Heart left ventricle (tissue), 16 donors: ENCODE data around the gene CLMN. TPM values are rescaled to one million over a fixed set of nuclear protein-coding genes. Genes with fewer than 3 reads are reported as not detected.
A peak's percentile ranks its signal among the peaks of the same experiment; 100 is the strongest.

ENCODE experiments used
- ATAC-seq, 4 donors: fragments of 200-7000 bp; cut with Tn5 transposase; one replicate each; pipeline ENCODE4 v1.9.1; 2020 to 2022; ENCODE audit warnings: moderate library complexity in 4 of 4, mild to moderate bottlenecking in 3 of 4, moderate number of reproducible peaks in 1 of 4
- DNase-seq, 5 donors: peaks; one replicate each; pipeline ENCODE4 v3.0.0-alpha.2; 2020
- H3K27ac ChIP-seq, 12 donors: fragments of 200-600 bp; sonication (generic) in 4 of 12; one replicate each; pipeline versions ENCODE4 v1.5.0 to v1.8.0; 2016 to 2022; ENCODE audit warnings: mild to moderate bottlenecking in 2 of 12
- H3K27me3 ChIP-seq, 9 donors: fragments of 200-600 bp; sonication (generic) in 2 of 9; one replicate each; pipeline versions ENCODE4 v1.5.1 to v1.8.0; 2016 to 2022; ENCODE audit warnings: mild to moderate bottlenecking in 3 of 9
- H3K36me3 ChIP-seq, 9 donors: fragments of 200-600 bp; sonication (generic) in 2 of 9; one replicate each; pipeline versions ENCODE4 v1.5.0 to v1.8.0; 2018 to 2022; ENCODE audit warnings: mild to moderate bottlenecking in 2 of 9
- H3K4me1 ChIP-seq, 12 donors: fragments of 200-600 bp; sonication (generic) in 4 of 12; one replicate each; pipeline versions ENCODE4 v1.5.0 to v1.8.0; 2016 to 2022; ENCODE audit warnings: mild to moderate bottlenecking in 3 of 12
- H3K4me3 ChIP-seq, 12 donors: fragments of 200-600 bp; sonication (generic) in 4 of 12; one replicate each; pipeline versions ENCODE4 v1.5.0 to v1.8.0; 2017 to 2022; ENCODE audit warnings: mild to moderate bottlenecking in 9 of 12, moderate library complexity in 4 of 12
- H3K9me3 ChIP-seq, 12 donors: fragments of 200-600 bp; sonication (generic) in 4 of 12; one replicate each; pipeline versions ENCODE4 v1.5.0 to v1.8.0; 2016 to 2022; ENCODE audit warnings: mild to moderate bottlenecking in 1 of 12
- CTCF ChIP-seq, 12 donors: fragments of 200-600 bp; sonication (generic) in 4 of 12; IDR thresholded peaks; one replicate each; pipeline versions ENCODE4 v1.5.0 to v1.8.0; 2018 to 2022; ENCODE audit warnings: antibody characterized with exemption in 12 of 12, mild to moderate bottlenecking in 5 of 12
- POLR2A ChIP-seq, 2 donors: fragments of 450-650 bp; IDR thresholded peaks; one replicate each; pipeline ENCODE4 v1.6.1; 2017; ENCODE audit warnings: antibody characterized with exemption in 2 of 2, mild to moderate bottlenecking in 2 of 2, moderate library complexity in 2 of 2
- WGBS, 4 donors: extraction: QIAGEN DNeasy Blood & Tissue Kit in 2 of 4; methylation state at CpG; one replicate each; pipeline versions ENCODE4 v1.1.5 to v1.1.7; 2013 to 2018; 5-methylcytosine and 5-hydroxymethylcytosine counted together
- intact Hi-C, 10 donors: fragments of 100-400 bp; cut with DNase I; formaldehyde crosslinking; loops; one replicate each; pipeline versions ENCODE4 v1.11.1 to v1.14.2; 2022
- polyA plus RNA-seq, 2 donors: library from polyadenylated mRNA; stranded (reverse); fragments of 200-250 nt; gene quantifications; one replicate each; pipeline ENCODE4 v1.2.3, GENCODE V29; 2013
- total RNA-seq, 9 donors: library from RNA; depleted of rRNA in 2 of 9; stranded (reverse); fragments of >200 nt in 2 of 9; fragmentation: NEBNext Ultra II Directional in 3 of 9; extraction: Animal tissue kit (Norgen Biotek cat#: 25700) in 3 of 9; gene quantifications; one replicate each; pipeline versions ENCODE4 v1.1.0 to v1.2.4, GENCODE V29; 2016 to 2023
- donor health status: ischemic (EF 13 %, LVEDD 7.1; RV severe dilation, severe dysfunction).
- donor health status: healthy with polysubstance abuse.
- donor health status: DM: no; HTN: yes; CAD: no.
- donor health status: DM: no; HTN: no; CAD: no.
- donor health status: ischemic (EF 25% LVEDD 6.9; RV normal size, moderate dysfunction).
- donor health status: ischemic (EF 25% LVEDD 5.7; RV mildly dilated, moderate dysfunction).
- donor health status: healthy.
- donor health status: DM: yes; HTN: yes; CAD: no.
- donor health status: ischemic (EF 35%, LVEDD 5.7; RV mildly dilated, moderate dysfunction).
- donor health status: nonischemic (EF 11% LVEDD 7.7; RV severe dilation, severe dysfunction).
- donor health status: DM: yes; HTN: yes; CAD: no.
- donor health status: PGD.
- donor health status: ischemic (EF 29% LVEDD 5.4; RV normal size, mild dysfunction).
- donor health status: nonischemic (EF 23%, LVEDD 6.1; RV moderate dilation, normal function).

Gene CLMN
- total and polyA plus RNA-seq, 11 donors = 3.1 to 10.2 (median 6.7) TPM

DNA sequence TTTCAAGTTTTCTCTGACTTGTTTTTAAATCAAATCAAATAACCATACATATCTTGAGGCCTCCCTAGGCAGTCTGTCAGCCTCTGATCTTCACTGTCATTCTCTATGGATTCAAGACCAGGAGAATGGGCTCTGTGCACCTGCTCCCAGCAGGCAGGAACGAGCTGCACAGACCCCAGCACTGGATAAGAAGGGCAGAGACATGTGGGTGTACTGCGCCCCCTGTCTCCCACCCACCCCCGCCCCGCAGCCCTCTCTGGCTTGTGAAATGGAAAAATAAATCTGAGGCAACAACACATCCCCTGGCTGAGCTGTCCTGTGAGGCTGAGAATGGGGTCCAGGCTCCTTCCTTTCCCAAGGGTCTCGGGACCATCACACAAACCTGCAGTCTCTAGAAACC, 26.3 kb downstream of the CLMN start:
- intact Hi-C loops = loop anchor here in 1 of 10 donors (5.0 kb wide), 1 partner anchor 61 kb away; no protein-coding TSS in a partner anchor
- DNase-seq = no peak
- Histone ChIP-seq H3K4me1 (peaks cover 0 to 36% (median 18%) of the 10 kb centered on the region in 12 donors), H3K36me3 (no peaks in the 10 kb centered on the region), H3K4me3 (no peak overlapping the region), H3K27me3 (no peaks in the 10 kb centered on the region), H3K27ac (peak overlapping the region in 7 of 12 donors; percentile 14 to 72 (median 44)), H3K9me3 (peaks cover 0 to 9% (median 0%) of the 10 kb centered on the region in 12 donors)
- no peak for ATAC-seq
- TF ChIP-seq POLR2A (IDR thresholded peaks at IDR 0.05) (no peak), CTCF (IDR thresholded peaks at IDR 0.05) (no peak)
- 61 to 75% (median 74%) methylated on average over 5 of the region's 5 CpGs for WGBS, 4 donors

GRCh38 chr14:95292660-95293425, 26.9 kb downstream of the CLMN start:
- ATAC-seq (no peak), DNase-seq (no peak)
- Histone ChIP-seq H3K4me3 (no peak overlapping the region), H3K4me1 (peaks cover 0 to 36% (median 18%) of the 10 kb centered on the region in 12 donors), H3K27ac (peak overlapping the region in 10 of 12 donors; percentile 60 to 93 (median 70)), H3K9me3 (peaks cover 0 to 9% (median 0%) of the 10 kb centered on the region in 12 donors), H3K36me3 (no peaks in the 10 kb centered on the region), H3K27me3 (no peaks in the 10 kb centered on the region)
- intact Hi-C loops = loop anchor here in 1 of 10 donors (5.0 kb wide), 1 partner anchor 61 kb away; no protein-coding TSS in a partner anchor
- WGBS, 4 donors = 54 to 70% (median 62%) methylated on average over 8 of the region's 8 CpGs
- TF ChIP-seq CTCF (IDR thresholded peaks at IDR 0.05) = no peak
- no peak for TF ChIP-seq POLR2A (IDR thresholded peaks at IDR 0.05)

GRCh38 chr14:95291859-95292542, 27.7 kb downstream of the CLMN start:
- intact Hi-C loops = loop anchor here in 1 of 10 donors (5.0 kb wide), 1 partner anchor 60 kb away; no protein-coding TSS in a partner anchor
- H3K27ac ChIP-seq = peak overlapping the region in 11 of 12 donors; percentile 58 to 93 (median 70)
- WGBS, 4 donors = 40 to 44% (median 42%) methylated on average over 6 of the region's 6 CpGs

More at GRCh38 chr14:95291859-95292542, 27.7 kb downstream of the CLMN start:
- Histone ChIP-seq H3K36me3 (no peaks in the 10 kb centered on the region), H3K4me3 (no peak overlapping the region), H3K9me3 (peaks cover 0 to 9% (median 0%) of the 10 kb centered on the region in 12 donors), H3K27me3 (no peaks in the 10 kb centered on the region), H3K4me1 (peaks cover 0 to 36% (median 18%) of the 10 kb centered on the region in 12 donors)
- ATAC-seq (peak; percentile 11 to 74 (median 55)), DNase-seq (peak; percentile 85 to 88 (median 86))
- TF ChIP-seq CTCF (IDR thresholded peaks at IDR 0.05) (no peak), POLR2A (IDR thresholded peaks at IDR 0.05) (no peak)
